Upper lobe of left lung (tissue), 6 donors: ENCODE data around the gene RPGRIP1L. TPM values are rescaled to one million over a fixed set of nuclear protein-coding genes. Genes with fewer than 3 reads are reported as not detected.

Experiments
- ATAC-seq, 2 donors: fragments of 200-7000 bp; cut with Tn5 transposase; one replicate each; pipeline ENCODE4 v1.9.1; 2022; ENCODE audit warnings: mild to moderate bottlenecking in 2 of 2, moderate library complexity in 2 of 2; ENCODE audit not compliant: low FRiP score in 2 of 2
- DNase-seq, 2 donors: peaks; one replicate each; pipeline ENCODE4 v3.0.0-alpha.2; 2019 to 2020
- H3K27ac ChIP-seq, 4 donors: fragments of 200-600 bp; sonication (generic); one replicate each; pipeline ENCODE4 v1.5.1; 2016 to 2019
- H3K27me3 ChIP-seq, 4 donors: fragments of 200-600 bp; sonication (generic); one replicate each; pipeline ENCODE4 v1.5.1; 2017 to 2019
- H3K36me3 ChIP-seq, 4 donors: fragments of 200-600 bp; sonication (generic); one replicate each; pipeline ENCODE4 v1.5.1; 2016 to 2019
- H3K4me1 ChIP-seq, 4 donors: fragments of 200-600 bp; sonication (generic); one replicate each; pipeline ENCODE4 v1.5.1; 2018 to 2019
- H3K4me3 ChIP-seq, 4 donors: fragments of 200-600 bp; sonication (generic); one replicate each; pipeline ENCODE4 v1.5.1; 2017 to 2019; ENCODE audit warnings: mild to moderate bottlenecking in 2 of 4, moderate library complexity in 1 of 4
- H3K9me3 ChIP-seq, 4 donors: fragments of 200-600 bp; sonication (generic); one replicate each; pipeline ENCODE4 v1.5.1; 2018 to 2019
- CTCF ChIP-seq, 6 experiments: fragments of 450-650 bp in 4 of 6; fragments of 200-600 bp in 2 of 6; sonication (generic) in 2 of 6; IDR thresholded peaks; one replicate each; pipeline ENCODE4 v1.5.1; 2016 to 2019; ENCODE audit warnings: antibody characterized with exemption in 6 of 6
- EP300 ChIP-seq, 4 donors: sonication (generic); formaldehyde crosslinking; IDR thresholded peaks; one replicate each; pipeline ENCODE4 v1.5.1; 2017; ENCODE audit warnings: antibody characterized with exemption in 4 of 4, control low read depth in 2 of 4
- POLR2A ChIP-seq, 4 donors: fragments of 450-650 bp; IDR thresholded peaks; one replicate each; pipeline ENCODE4 v1.5.1; 2016 to 2017; ENCODE audit warnings: antibody characterized with exemption in 4 of 4, mild to moderate bottlenecking in 2 of 4
- POLR2AphosphoS5 ChIP-seq, 2 donors: sonication (generic); formaldehyde crosslinking; IDR thresholded peaks; one replicate each; pipeline ENCODE4 v1.5.1; 2017; ENCODE audit warnings: antibody characterized with exemption in 2 of 2
- WGBS, 2 donors: methylation state at CpG; one replicate each; pipeline ENCODE4 v1.1.5; 2017 to 2018; 5-methylcytosine and 5-hydroxymethylcytosine counted together
- total RNA-seq, 6 donors: library from RNA; depleted of rRNA in 4 of 6; stranded (reverse); fragments of >200 nt in 4 of 6; gene quantifications; one replicate each; pipeline versions ENCODE4 v1.1.0 to v1.2.1, GENCODE V29; 2016 to 2021
- donor health status: DM: no; HTN: no; CAD: no; lungs with moderate emphysema.
- donor health status: DM: no; HTN: yes; CAD: no; lungs with severe emphysema.

Gene RPGRIP1L
- total RNA-seq, 6 donors from 2014 or later: 2.8 to 15.9 (median 4.0) TPM

- ATAC-seq: peak in 1 of 2 donors; percentile 49
- Histone ChIP-seq H3K27me3 (no peaks in the 10 kb centered on the region), H3K36me3 (no peaks in the 10 kb centered on the region), H3K27ac (peak overlapping the region in 1 of 4 donors; percentile 28), H3K4me3 (no peak overlapping the region), H3K4me1 (peaks cover 0 to 12% (median 6%) of the 10 kb centered on the region in 4 donors), H3K9me3 (no peaks in the 10 kb centered on the region)
- 75 to 79% methylated on average over 7 of the region's 7 CpGs for WGBS, 2 donors
- no peak for TF ChIP-seq POLR2A (IDR thresholded peaks at IDR 0.05)
- TF ChIP-seq EP300 (IDR thresholded peaks at IDR 0.05): no peak
- no peak for TF ChIP-seq CTCF (IDR thresholded peaks at IDR 0.05)
- TF ChIP-seq POLR2AphosphoS5 (IDR thresholded peaks at IDR 0.05): no peak
- DNase-seq: no peak
Observed at GRCh38 chr16:53714205-53715022, 10.8 kb upstream of the RPGRIP1L start.

GRCh38 chr16:53713403-53714204 lies 9.9 kb upstream of the RPGRIP1L start:
- ATAC-seq (no peak), DNase-seq (no peak)
- Histone ChIP-seq H3K4me3 (no peak overlapping the region), H3K27ac (peak overlapping the region in 1 of 4 donors; percentile 2), H3K4me1 (peaks cover 0 to 12% (median 6%) of the 10 kb centered on the region in 4 donors), H3K27me3 (no peaks in the 10 kb centered on the region), H3K36me3 (no peaks in the 10 kb centered on the region), H3K9me3 (no peaks in the 10 kb centered on the region)
- 69 to 72% methylated on average over 3 of the region's 3 CpGs for WGBS, 2 donors
- TF ChIP-seq POLR2AphosphoS5 (IDR thresholded peaks at IDR 0.05) (no peak), EP300 (IDR thresholded peaks at IDR 0.05) (no peak), CTCF (IDR thresholded peaks at IDR 0.05) (no peak), POLR2A (IDR thresholded peaks at IDR 0.05) (no peak)

- no peaks in the 10 kb centered on the region for H3K27me3 ChIP-seq
- peaks cover 0 to 12% (median 6%) of the 10 kb centered on the region in 4 donors for H3K4me1 ChIP-seq
- no peaks in the 10 kb centered on the region for H3K9me3 ChIP-seq
- DNase-seq (no peak), ATAC-seq (no peak)
- TF ChIP-seq EP300 (IDR thresholded peaks at IDR 0.05): no peak
- no peak for TF ChIP-seq CTCF (IDR thresholded peaks at IDR 0.05)
- TF ChIP-seq POLR2A (IDR thresholded peaks at IDR 0.05): no peak
- TF ChIP-seq POLR2AphosphoS5 (IDR thresholded peaks at IDR 0.05): no peak
- 72 to 81% methylated on average over 2 of the region's 2 CpGs for WGBS, 2 donors
- no peaks in the 10 kb centered on the region for H3K36me3 ChIP-seq
- no peak overlapping the region for H3K4me3 ChIP-seq
- no peak overlapping the region for H3K27ac ChIP-seq
Observed at GRCh38 chr16:53712065-53712464, 8.4 kb upstream of the RPGRIP1L start.

- H3K36me3 ChIP-seq: no peaks in the 10 kb centered on the region
- TF ChIP-seq POLR2AphosphoS5 (IDR thresholded peaks at IDR 0.05) (no peak), POLR2A (IDR thresholded peaks at IDR 0.05) (no peak), CTCF (IDR thresholded peaks at IDR 0.05) (no peak), EP300 (IDR thresholded peaks at IDR 0.05) (no peak)
- DNase-seq (no peak), ATAC-seq (no peak)
- H3K27me3 ChIP-seq: no peaks in the 10 kb centered on the region
- no peak overlapping the region for H3K4me3 ChIP-seq
- 75 to 97% methylated on average over 3 of the region's 3 CpGs for WGBS, 2 donors
- no peak overlapping the region for H3K27ac ChIP-seq
- H3K4me1 ChIP-seq: peaks cover 0 to 12% (median 6%) of the 10 kb centered on the region in 4 donors
- H3K9me3 ChIP-seq: no peaks in the 10 kb centered on the region
Observed at GRCh38 chr16:53711390-53711789, 7.7 kb upstream of the RPGRIP1L start.
